ENCODE results near the gene DNM2. TPM values are rescaled to one million over a fixed set of nuclear protein-coding genes. Genes with fewer than 3 reads are reported as not detected.
"Not testable (repeated sequence)": the region's sequence is repeated elsewhere in the genome, so short reads cannot be mapped to it uniquely, and the experiment has no call there.

The DNM2 gene
- total RNA-seq, 1 experiment from 2014 or later, result 125 TPM

DNA sequence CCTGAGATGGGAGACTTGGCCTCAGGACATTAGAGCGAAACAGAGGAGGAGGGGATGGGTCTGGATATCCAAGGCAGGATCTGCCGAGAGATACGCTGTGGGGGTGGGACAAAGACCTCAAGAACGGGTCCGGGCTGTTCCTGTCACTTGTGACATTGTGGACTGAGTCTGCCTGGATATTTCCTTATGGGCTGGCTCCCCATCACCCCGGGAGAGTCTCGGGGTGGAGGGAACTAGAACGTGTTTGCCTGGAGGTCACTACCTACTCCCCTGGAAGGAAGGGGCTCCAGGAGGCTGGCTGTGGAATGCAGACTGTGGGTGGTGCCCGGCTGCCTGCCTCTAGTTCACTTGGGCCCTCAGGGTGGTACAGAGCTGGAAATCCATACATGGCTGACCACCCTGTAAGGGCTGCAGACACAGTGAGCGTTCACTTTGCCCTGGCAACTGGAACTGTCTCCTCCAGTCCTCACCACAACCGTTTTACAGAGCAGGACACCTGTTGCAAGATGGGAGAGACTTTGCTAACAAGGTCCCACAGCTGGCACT is 26.4 kb downstream of the DNM2 start:
- no peaks in the 10 kb centered on the region for H3K27me3 ChIP-seq (ENCODE audit: control insufficient read depth, insufficient read depth, low read length)
- no TSS peak for BruUV-seq (replicated peaks)
- no peak overlapping the region for H3K4me3 ChIP-seq (ENCODE audit: low read depth in 2 of 2, low read length in 2 of 2)
- no peak for TF ChIP-seq SIN3A (IDR thresholded peaks at IDR 0.05; ENCODE audit: borderline replicate concordance, insufficient read depth, low read depth, low read length)
- TF ChIP-seq, protein P1, sequence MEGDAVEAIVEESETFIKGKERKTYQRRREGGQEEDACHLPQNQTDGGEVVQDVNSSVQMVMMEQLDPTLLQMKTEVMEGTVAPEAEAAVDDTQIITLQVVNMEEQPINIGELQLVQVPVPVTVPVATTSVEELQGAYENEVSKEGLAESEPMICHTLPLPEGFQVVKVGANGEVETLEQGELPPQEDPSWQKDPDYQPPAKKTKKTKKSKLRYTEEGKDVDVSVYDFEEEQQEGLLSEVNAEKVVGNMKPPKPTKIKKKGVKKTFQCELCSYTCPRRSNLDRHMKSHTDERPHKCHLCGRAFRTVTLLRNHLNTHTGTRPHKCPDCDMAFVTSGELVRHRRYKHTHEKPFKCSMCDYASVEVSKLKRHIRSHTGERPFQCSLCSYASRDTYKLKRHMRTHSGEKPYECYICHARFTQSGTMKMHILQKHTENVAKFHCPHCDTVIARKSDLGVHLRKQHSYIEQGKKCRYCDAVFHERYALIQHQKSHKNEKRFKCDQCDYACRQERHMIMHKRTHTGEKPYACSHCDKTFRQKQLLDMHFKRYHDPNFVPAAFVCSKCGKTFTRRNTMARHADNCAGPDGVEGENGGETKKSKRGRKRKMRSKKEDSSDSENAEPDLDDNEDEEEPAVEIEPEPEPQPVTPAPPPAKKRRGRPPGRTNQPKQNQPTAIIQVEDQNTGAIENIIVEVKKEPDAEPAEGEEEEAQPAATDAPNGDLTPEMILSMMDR (IDR thresholded peaks at IDR 0.05), result no peak
- ATAC-seq (no peak), DNase-seq (ENCODE audit: low read depth, low spot score) (no peak)
- in situ Hi-C loops (cut with HindIII; ENCODE audit: low pct_unique_long_range_greater_than_20kb, low sequenced_read_pairs) (no loop called here), intact Hi-C loops (cut with micrococcal nuclease; ENCODE audit: unreplicated experiment) (no loop called here)
- no peaks in the 10 kb centered on the region for H3K9me3 ChIP-seq (ENCODE audit: control insufficient read depth, insufficient read depth, low read depth, low read length)
- peaks cover 35% of the 10 kb centered on the region for H3K4me1 ChIP-seq (ENCODE audit: control insufficient read depth, insufficient read depth, low read length)
- POLR2A ChIA-PET, result no interaction called here
- CTCF ChIA-PET, result interaction anchor here (0.6 kb wide), 1 partner anchor 78 kb away, joined by 4 read pairs; no protein-coding TSS in a partner anchor
- H3K36me3 ChIP-seq (ENCODE audit: control insufficient read depth, insufficient read depth, low read length), result no peaks in the 10 kb centered on the region
- H3K27ac ChIP-seq (ENCODE audit: low read length), result peak overlapping the region; percentile 44; the same call in 1 of the 2 replicates

DNA sequence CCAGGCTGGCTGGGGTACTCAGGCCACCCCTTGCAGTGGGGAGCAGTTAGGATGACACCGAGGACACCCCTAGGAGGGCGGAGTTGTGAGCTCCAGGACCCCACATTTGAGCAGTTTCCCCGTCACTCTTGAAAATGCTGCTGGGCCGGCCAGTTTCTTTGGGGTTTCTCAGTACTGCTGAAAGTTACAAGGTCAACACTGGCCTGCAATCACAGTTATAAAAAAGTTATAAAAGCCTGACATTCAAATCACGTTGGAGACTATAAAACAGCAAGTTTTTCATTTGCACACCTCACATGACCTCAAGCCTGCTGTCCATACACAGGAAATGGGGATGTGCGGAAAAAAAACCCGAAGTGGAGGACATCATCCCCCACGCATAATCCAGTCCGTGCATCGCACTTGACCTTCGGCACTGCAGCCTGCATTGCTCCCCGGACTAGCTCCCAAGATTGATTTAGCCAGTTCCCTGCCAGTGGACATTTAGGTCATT is 27.0 kb downstream of the DNM2 start:
- no TSS peak for BruUV-seq (replicated peaks)
- DNase-seq (ENCODE audit: low read depth, low spot score), result no peak
- in situ Hi-C loops (cut with HindIII; ENCODE audit: low pct_unique_long_range_greater_than_20kb, low sequenced_read_pairs) (no loop called here), intact Hi-C loops (cut with micrococcal nuclease; ENCODE audit: unreplicated experiment) (no loop called here)
- no peak for ATAC-seq
- Histone ChIP-seq H3K27me3 (ENCODE audit: control insufficient read depth, insufficient read depth, low read length) (no peaks in the 10 kb centered on the region), H3K4me1 (ENCODE audit: control insufficient read depth, insufficient read depth, low read length) (peaks cover 40% of the 10 kb centered on the region), H3K9me3 (ENCODE audit: control insufficient read depth, insufficient read depth, low read depth, low read length) (no peaks in the 10 kb centered on the region), H3K4me3 (ENCODE audit: low read depth in 2 of 2, low read length in 2 of 2) (no peak overlapping the region), H3K27ac (ENCODE audit: low read length) (peak overlapping the region; percentile 53; the same call in 1 of the 2 replicates), H3K36me3 (ENCODE audit: control insufficient read depth, insufficient read depth, low read length) (no peaks in the 10 kb centered on the region)
- TF ChIP-seq POLR2AphosphoS5 (IDR thresholded peaks at IDR 0.05; ENCODE audit: low read depth, low read length) (no peak), SIN3A (IDR thresholded peaks at IDR 0.05; ENCODE audit: borderline replicate concordance, insufficient read depth, low read depth, low read length) (no peak), TCF7L2 (IDR thresholded peaks at IDR 0.05; ENCODE audit: low read depth, low read length) (no peak)
- TF ChIP-seq, protein P2, sequence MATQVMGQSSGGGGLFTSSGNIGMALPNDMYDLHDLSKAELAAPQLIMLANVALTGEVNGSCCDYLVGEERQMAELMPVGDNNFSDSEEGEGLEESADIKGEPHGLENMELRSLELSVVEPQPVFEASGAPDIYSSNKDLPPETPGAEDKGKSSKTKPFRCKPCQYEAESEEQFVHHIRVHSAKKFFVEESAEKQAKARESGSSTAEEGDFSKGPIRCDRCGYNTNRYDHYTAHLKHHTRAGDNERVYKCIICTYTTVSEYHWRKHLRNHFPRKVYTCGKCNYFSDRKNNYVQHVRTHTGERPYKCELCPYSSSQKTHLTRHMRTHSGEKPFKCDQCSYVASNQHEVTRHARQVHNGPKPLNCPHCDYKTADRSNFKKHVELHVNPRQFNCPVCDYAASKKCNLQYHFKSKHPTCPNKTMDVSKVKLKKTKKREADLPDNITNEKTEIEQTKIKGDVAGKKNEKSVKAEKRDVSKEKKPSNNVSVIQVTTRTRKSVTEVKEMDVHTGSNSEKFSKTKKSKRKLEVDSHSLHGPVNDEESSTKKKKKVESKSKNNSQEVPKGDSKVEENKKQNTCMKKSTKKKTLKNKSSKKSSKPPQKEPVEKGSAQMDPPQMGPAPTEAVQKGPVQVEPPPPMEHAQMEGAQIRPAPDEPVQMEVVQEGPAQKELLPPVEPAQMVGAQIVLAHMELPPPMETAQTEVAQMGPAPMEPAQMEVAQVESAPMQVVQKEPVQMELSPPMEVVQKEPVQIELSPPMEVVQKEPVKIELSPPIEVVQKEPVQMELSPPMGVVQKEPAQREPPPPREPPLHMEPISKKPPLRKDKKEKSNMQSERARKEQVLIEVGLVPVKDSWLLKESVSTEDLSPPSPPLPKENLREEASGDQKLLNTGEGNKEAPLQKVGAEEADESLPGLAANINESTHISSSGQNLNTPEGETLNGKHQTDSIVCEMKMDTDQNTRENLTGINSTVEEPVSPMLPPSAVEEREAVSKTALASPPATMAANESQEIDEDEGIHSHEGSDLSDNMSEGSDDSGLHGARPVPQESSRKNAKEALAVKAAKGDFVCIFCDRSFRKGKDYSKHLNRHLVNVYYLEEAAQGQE (IDR thresholded peaks at IDR 0.05; ENCODE audit: insufficient read depth in 1 of 2, low read depth in 2 of 2, low read length in 1 of 2), result no peak
- TF ChIP-seq, protein P1 (IDR thresholded peaks at IDR 0.05), result no peak
- ChIA-PET POLR2A (no interaction called here), CTCF (no interaction called here)

DNA sequence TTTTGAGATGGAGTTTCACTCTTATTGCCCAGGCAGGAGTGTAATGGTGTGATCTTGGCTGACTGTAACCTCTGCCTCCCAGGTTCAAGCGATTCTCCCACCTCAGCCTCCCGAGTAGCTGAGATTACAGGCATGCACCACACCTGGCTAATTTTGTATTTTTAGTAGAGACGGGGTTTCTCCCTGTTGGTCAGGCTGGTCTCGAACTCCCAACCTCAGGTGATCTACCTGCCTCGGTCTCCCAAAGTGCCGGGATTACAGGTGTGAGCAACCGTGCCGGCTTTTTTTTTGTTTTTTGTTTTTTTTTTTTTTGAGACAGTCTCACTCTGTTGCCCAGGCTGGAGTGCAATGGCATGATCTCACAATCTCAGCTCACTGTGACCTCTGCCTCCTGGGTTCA is 28.6 kb downstream of the DNM2 start:
- BruUV-seq (replicated peaks); ATAC-seq; H3K9me3 ChIP-seq (ENCODE audit: control insufficient read depth, insufficient read depth, low read depth, low read length); DNase-seq (ENCODE audit: low read depth, low spot score); H3K27ac ChIP-seq (ENCODE audit: low read length); in situ Hi-C loops (cut with HindIII; ENCODE audit: low pct_unique_long_range_greater_than_20kb, low sequenced_read_pairs); H3K36me3 ChIP-seq (ENCODE audit: control insufficient read depth, insufficient read depth, low read length); H3K4me3 ChIP-seq (ENCODE audit: low read depth in 2 of 2, low read length in 2 of 2); H3K27me3 ChIP-seq (ENCODE audit: control insufficient read depth, insufficient read depth, low read length); intact Hi-C loops (cut with micrococcal nuclease; ENCODE audit: unreplicated experiment): not testable (repeated sequence)
- ChIA-PET CTCF (interaction anchor here (0.7 kb wide), 1 partner anchor 118 kb away, joined by 6 read pairs; no protein-coding TSS in a partner anchor), POLR2A (interaction anchor here (0.6 kb wide), 1 partner anchor 1192 kb away, joined by 3 read pairs; no protein-coding TSS in a partner anchor)
- peaks cover 47% of the 10 kb centered on the region for H3K4me1 ChIP-seq (ENCODE audit: control insufficient read depth, insufficient read depth, low read length)
